Keratinocyte (primary cell): ENCODE measurements around the gene METAP1D. TPM values are rescaled to one million over a fixed set of nuclear protein-coding genes. Genes with fewer than 3 reads are reported as not detected.

ENCODE experiments used
- DNase-seq: peaks from one replicate; pipeline ENCODE4 v3.0.0-alpha.2; 2011; ENCODE audit warnings: low read depth, missing footprints, low spot score
- FAIRE-seq: peaks from 2 replicates; lab custom pipeline; 2011; peaks lifted over from hg19 to GRCh38; lab: Jason Lieb, UNC
- H2AFZ ChIP-seq: 2 replicates; pipeline ENCODE4 v1.6.0; 2012; ENCODE audit warnings: low read length, control low read depth, inconsistent platforms; ENCODE audit not compliant: control insufficient read depth
- H3K27ac ChIP-seq: 2 replicates; pipeline ENCODE4 v1.5.1; 2011; ENCODE audit warnings: low read length; ENCODE audit not compliant: control insufficient read depth, insufficient read depth
- H3K27me3 ChIP-seq: 3 replicates; pipeline ENCODE4 v1.6.0; 2011; ENCODE audit warnings: low read length; ENCODE audit not compliant: control insufficient read depth, insufficient read depth; ENCODE audit errors: extremely low read depth
- H3K36me3 ChIP-seq, 2 experiments: 2 replicates in 1 of 2; 3 replicates in 1 of 2; pipeline ENCODE4 v1.5.1; 2011; ENCODE audit warnings: low read length in 2 of 2, mild to moderate bottlenecking in 1 of 2; ENCODE audit not compliant: control insufficient read depth in 2 of 2, insufficient read depth in 2 of 2; ENCODE audit errors: extremely low read depth in 1 of 2
- H3K4me1 ChIP-seq: 3 replicates; pipeline ENCODE4 v1.5.1; 2011; ENCODE audit warnings: low read length; ENCODE audit not compliant: control insufficient read depth, insufficient read depth; ENCODE audit errors: extremely low read depth
- H3K4me2 ChIP-seq: 3 replicates; pipeline ENCODE4 v1.6.0; 2011; ENCODE audit warnings: low read depth, low read length; ENCODE audit not compliant: control insufficient read depth, insufficient read depth; ENCODE audit errors: extremely low read depth
- H3K4me3 ChIP-seq, 3 experiments: fragments of 200-600 bp in 1 of 3; sonication (generic) in 1 of 3; 2 replicates in 2 of 3; 3 replicates in 1 of 3; pipeline ENCODE4 v1.5.1; 2011 to 2016; ENCODE audit warnings: low read length in 3 of 3, mild to moderate bottlenecking in 3 of 3, control low read depth in 2 of 3, inconsistent platforms in 1 of 3, low read depth in 1 of 3, mixed read lengths in 1 of 3, mixed run types in 1 of 3, moderate library complexity in 1 of 3; ENCODE audit not compliant: control insufficient read depth in 2 of 3, insufficient read depth in 2 of 3; ENCODE audit errors: extremely low read depth in 1 of 3
- H3K79me2 ChIP-seq: 2 replicates; pipeline ENCODE4 v1.6.0; 2012; ENCODE audit warnings: low read length; ENCODE audit not compliant: control insufficient read depth, insufficient read depth
- H3K9ac ChIP-seq: 3 replicates; pipeline ENCODE4 v1.6.0; 2011; ENCODE audit warnings: low read length; ENCODE audit not compliant: control insufficient read depth, insufficient read depth; ENCODE audit errors: extremely low read depth
- H3K9me1 ChIP-seq: 3 replicates; pipeline ENCODE4 v1.6.0; 2011; ENCODE audit warnings: low read length; ENCODE audit not compliant: control insufficient read depth, insufficient read depth; ENCODE audit errors: extremely low read depth
- H3K9me3 ChIP-seq: 2 replicates; pipeline ENCODE4 v1.5.1; 2012; ENCODE audit warnings: low read depth, low read length; ENCODE audit not compliant: control insufficient read depth
- H4K20me1 ChIP-seq: 3 replicates; pipeline ENCODE4 v1.6.0; 2011; ENCODE audit warnings: low read length; ENCODE audit not compliant: control insufficient read depth, insufficient read depth; ENCODE audit errors: extremely low read depth
- CTCF ChIP-seq, 3 experiments: IDR thresholded peaks in 1 of 3; conservative IDR thresholded peaks in 1 of 3; optimal IDR thresholded peaks in 1 of 3; 2 replicates in 2 of 3; 3 replicates in 1 of 3; pipeline versions ENCODE3 to v1.5.1; 2011; ENCODE audit warnings: low read length in 3 of 3, mild to moderate bottlenecking in 3 of 3, moderate library complexity in 2 of 3, control low read depth in 1 of 3, inconsistent platforms in 1 of 3; ENCODE audit not compliant: insufficient read depth in 2 of 3; ENCODE audit errors: extremely low read depth in 1 of 3
- EZH2 ChIP-seq: IDR thresholded peaks from one replicate; pipeline ENCODE4 v1.6.1; 2012; ENCODE audit warnings: inconsistent platforms, mild to moderate bottlenecking, low read length, moderate library complexity
- dilution Hi-C: fragments of 300-500 bp; cut with MboI; formaldehyde crosslinking; loops from one replicate; pipeline ENCODE4 v1.7.0; 2020; ENCODE audit warnings: low sequenced_read_pairs; ENCODE audit not compliant: extremely low pct_ligation_motif_present
- polyA plus RNA-seq, 5 experiments: library from polyadenylated mRNA; depleted of rRNA in 3 of 5; stranded (reverse) in 3 of 5; stranded (forward) in 1 of 5; unstranded in 1 of 5; fragments of >200 nt; gene quantifications; 1 replicate in 1 of 5; 2 replicates in 3 of 5; 3 replicates in 1 of 5; pipeline versions ENCODE4 v1.2.1 to v1.2.3, GENCODE V29; 2011 to 2012; ENCODE audit warnings: missing spikeins in 2 of 5, low read depth in 1 of 5, low replicate concordance in 1 of 5

METAP1D gene
- polyA plus RNA-seq, 1 donor (not counting 4 experiments of a cell fraction or from before 2014, with no cell fraction given) = 5.1 TPM

GRCh38 chr2:171966235-171966634 is 33.5 kb upstream of the METAP1D start:
- Histone ChIP-seq H3K9me3 (no peaks in the 10 kb centered on the region), H2AFZ (no peak overlapping the region), H3K4me1 (no peaks in the 10 kb centered on the region), H3K4me2 (no peak overlapping the region), H4K20me1 (no peaks in the 10 kb centered on the region), H3K4me3 (no peak overlapping the region), H3K9ac (no peak overlapping the region), H3K36me3 (peaks cover 2 to 11% of the 10 kb centered on the region in 2 experiments), H3K79me2 (no peaks in the 10 kb centered on the region), H3K27ac (no peak overlapping the region), H3K9me1 (no peaks in the 10 kb centered on the region), H3K27me3 (no peaks in the 10 kb centered on the region)
- FAIRE-seq = no peak
- dilution Hi-C loops = no loop called here
- no peak for DNase-seq
- TF ChIP-seq EZH2 (no peak), CTCF (optimal IDR thresholded peaks at IDR 0.05 in 1 of 3, IDR thresholded peaks at IDR 0.05 in 1 of 3, conservative IDR thresholded peaks at IDR 0.05 in 1 of 3; ENCODE audit: extremely low read depth in 1 of 3, insufficient read depth in 2 of 3, low read length in 3 of 3) (no peak)

- no peak overlapping the region for H3K27ac ChIP-seq
- H4K20me1 ChIP-seq = no peaks in the 10 kb centered on the region
- no peak overlapping the region for H3K4me2 ChIP-seq
- H3K4me1 ChIP-seq = no peaks in the 10 kb centered on the region
- H3K79me2 ChIP-seq = no peaks in the 10 kb centered on the region
- TF ChIP-seq EZH2 = no peak
- no peaks in the 10 kb centered on the region for H3K9me1 ChIP-seq
- H3K36me3 ChIP-seq = peaks cover 2 to 11% of the 10 kb centered on the region in 2 experiments
- H3K9ac ChIP-seq = no peak overlapping the region
- no peak overlapping the region for H2AFZ ChIP-seq
- H3K27me3 ChIP-seq = no peaks in the 10 kb centered on the region
- FAIRE-seq (no peak), DNase-seq (no peak)
- H3K4me3 ChIP-seq = no peak overlapping the region
- H3K9me3 ChIP-seq = no peaks in the 10 kb centered on the region
- dilution Hi-C loops = no loop called here
Measured at GRCh38 chr2:171966688-171967087, 33.1 kb upstream of the METAP1D start.

- Histone ChIP-seq H3K9me1 (no peaks in the 10 kb centered on the region), H2AFZ (no peak overlapping the region), H3K9me3 (no peaks in the 10 kb centered on the region), H3K4me2 (no peak overlapping the region), H3K9ac (no peak overlapping the region), H3K4me3 (no peak overlapping the region), H3K27me3 (no peaks in the 10 kb centered on the region), H4K20me1 (no peaks in the 10 kb centered on the region), H3K36me3 (peaks cover 2 to 11% of the 10 kb centered on the region in 2 experiments), H3K27ac (no peak overlapping the region), H3K79me2 (no peaks in the 10 kb centered on the region), H3K4me1 (no peaks in the 10 kb centered on the region)
- TF ChIP-seq CTCF (optimal IDR thresholded peaks at IDR 0.05 in 1 of 3, IDR thresholded peaks at IDR 0.05 in 1 of 3, conservative IDR thresholded peaks at IDR 0.05 in 1 of 3; ENCODE audit: extremely low read depth in 1 of 3, insufficient read depth in 2 of 3, low read length in 3 of 3) = no peak
- no peak for TF ChIP-seq EZH2
- FAIRE-seq (no peak), DNase-seq (no peak)
- dilution Hi-C loops = no loop called here
Measured at GRCh38 chr2:171968509-171968908, 31.2 kb upstream of the METAP1D start.
